Nephron progenitor cell (in vitro differentiated cells): ENCODE data around the gene MCM5.
"Not testable (repeated sequence)": the region's sequence is repeated elsewhere in the genome, so short reads cannot be mapped to it uniquely, and the experiment has no call there.

Source experiments
- DNase-seq: peaks from one replicate; pipeline ENCODE4 v3.0.0; 2021
- H3K27ac Mint-ChIP-seq: 2 replicates; pipeline ENCODE4 v1.8.0; 2021; ENCODE audit warnings: mild to moderate bottlenecking, moderate library complexity, mixed read lengths
- H3K27me3 Mint-ChIP-seq: 2 replicates; pipeline ENCODE4 v1.8.0; 2021; ENCODE audit warnings: mild to moderate bottlenecking, low read depth, mixed read lengths; ENCODE audit not compliant: poor library complexity
- H3K36me3 Mint-ChIP-seq: 2 replicates; pipeline ENCODE4 v1.8.0; 2021; ENCODE audit warnings: low read depth, mixed read lengths
- H3K4me1 Mint-ChIP-seq: 2 replicates; pipeline ENCODE4 v1.8.0; 2021; ENCODE audit warnings: mixed read lengths
- H3K4me3 Mint-ChIP-seq: 2 replicates; pipeline ENCODE4 v1.8.0; 2021; ENCODE audit warnings: mild to moderate bottlenecking, moderate library complexity, mixed read lengths
- H3K9me3 Mint-ChIP-seq: 2 replicates; pipeline ENCODE4 v1.8.0; 2021; ENCODE audit warnings: mild to moderate bottlenecking, moderate library complexity, mixed read lengths
- CTCF ChIP-seq: fragments of 200-600 bp; sonication (generic); IDR thresholded peaks from 2 replicates; pipeline ENCODE4 v1.5.0; 2021; ENCODE audit warnings: antibody characterized with exemption

The MCM5 gene

GRCh38 chr22:35456757-35457156 lies 56.8 kb downstream of the MCM5 start:
- H3K36me3 Mint-ChIP-seq: no peaks in the 10 kb centered on the region
- no peak for TF ChIP-seq CTCF

GRCh38 chr22:35457729-35458546 lies 58.0 kb downstream of the MCM5 start:
- Mint-ChIP-seq H3K27me3 (peaks cover 28% of the 10 kb centered on the region), H3K9me3 (no peaks in the 10 kb centered on the region), H3K36me3 (no peaks in the 10 kb centered on the region), H3K4me1 (peaks cover 38% of the 10 kb centered on the region), H3K27ac (no peak overlapping the region), H3K4me3 (no peak overlapping the region)
- no peak for DNase-seq
- TF ChIP-seq CTCF: no peak

More at GRCh38 chr22:35456757-35457156, 56.8 kb downstream of the MCM5 start:
- H3K4me1 Mint-ChIP-seq: peaks cover 34% of the 10 kb centered on the region
- no peak overlapping the region for H3K4me3 Mint-ChIP-seq
- no peak overlapping the region for H3K27ac Mint-ChIP-seq
- DNase-seq: no peak
- peaks cover 25% of the 10 kb centered on the region for H3K27me3 Mint-ChIP-seq
- no peaks in the 10 kb centered on the region for H3K9me3 Mint-ChIP-seq

GRCh38 chr22:35458547-35459422 lies 58.8 kb downstream of the MCM5 start:
- H3K4me1 Mint-ChIP-seq: peaks cover 31% of the 10 kb centered on the region
- no peak for DNase-seq
- peaks cover 6% of the 10 kb centered on the region for H3K36me3 Mint-ChIP-seq
- peaks cover 26% of the 10 kb centered on the region for H3K27me3 Mint-ChIP-seq
- TF ChIP-seq CTCF: no peak
- peaks cover 3% of the 10 kb centered on the region for H3K9me3 Mint-ChIP-seq
- no peak overlapping the region for H3K4me3 Mint-ChIP-seq
- peak overlapping the region; percentile 92 for H3K27ac Mint-ChIP-seq

- DNase-seq: no peak
- H3K27me3 Mint-ChIP-seq: peaks cover 21% of the 10 kb centered on the region
- H3K9me3 Mint-ChIP-seq: peaks cover 3% of the 10 kb centered on the region
- peak overlapping the region; percentile 72 for H3K27ac Mint-ChIP-seq
- no peak overlapping the region for H3K4me3 Mint-ChIP-seq
- H3K36me3 Mint-ChIP-seq: peaks cover 7% of the 10 kb centered on the region
- H3K4me1 Mint-ChIP-seq: peaks cover 26% of the 10 kb centered on the region
- TF ChIP-seq CTCF: no peak
Measured at GRCh38 chr22:35459423-35459894, 59.5 kb downstream of the MCM5 start.

- not testable (repeated sequence) for DNase-seq, H3K9me3 Mint-ChIP-seq, H3K36me3 Mint-ChIP-seq, H3K4me3 Mint-ChIP-seq, H3K27ac Mint-ChIP-seq
- peaks cover 21% of the 10 kb centered on the region for H3K27me3 Mint-ChIP-seq
- peaks cover 26% of the 10 kb centered on the region for H3K4me1 Mint-ChIP-seq
Measured at GRCh38 chr22:35459976-35460375, 60.0 kb downstream of the MCM5 start.

- Mint-ChIP-seq H3K27me3 (peaks cover 21% of the 10 kb centered on the region), H3K36me3 (peaks cover 7% of the 10 kb centered on the region), H3K4me1 (peaks cover 26% of the 10 kb centered on the region), H3K4me3 (no peak overlapping the region), H3K9me3 (peaks cover 3% of the 10 kb centered on the region), H3K27ac (no peak overlapping the region)
- no peak for DNase-seq
- no peak for TF ChIP-seq CTCF
Measured at GRCh38 chr22:35460688-35461087, 60.7 kb downstream of the MCM5 start.
